HepG2 (cell line): ENCODE measurements around the gene HES2. TPM values are rescaled to one million over a fixed set of nuclear protein-coding genes. Genes with fewer than 3 reads are reported as not detected.

Source experiments
- ATAC-seq: fragments of 200-7000 bp; cut with Tn5 transposase; 3 replicates; pipeline ENCODE4 v1.9.1; 2020; ENCODE audit warnings: mild to moderate bottlenecking, moderate library complexity
- BruUV-seq: library from RNA; stranded (reverse); fragments of 400-500 nt; replicated peaks from 2 replicates; lab custom pipeline; 2021; lab: Mats Ljungman, UMichigan
- CTCF ChIA-PET: fragments of 300-600 bp; formaldehyde crosslinking; extraction: SDS; loops from one replicate; lab custom pipeline; 2021; ENCODE audit warnings: low total read pairs, inconsistent platforms, low intra/inter-chr PET ratio; lab: Yijun Ruan, JAX
- POLR2A ChIA-PET: fragments of 350-600 bp; sonication (Branson Sonifier 250); formaldehyde crosslinking; loops from one replicate; lab custom pipeline; 2020; ENCODE audit warnings: antibody characterized with exemption, inconsistent platforms; lab: Yijun Ruan, JAX
- DNase-seq: peaks from one replicate; pipeline ENCODE4 v3.0.0-alpha.2; 2015; ENCODE audit warnings: low spot score
- FAIRE-seq: peaks from 3 replicates; lab custom pipeline; 2011; peaks lifted over from hg19 to GRCh38; lab: Jason Lieb, UNC
- H2AFZ ChIP-seq: one replicate; pipeline ENCODE4 v1.6.1; 2011; ENCODE audit warnings: low read length, inconsistent platforms
- H3K27ac ChIP-seq: fragments of 300-600 bp; 3 replicates; pipeline ENCODE4 v1.8.0; 2011; ENCODE audit warnings: mixed run types, mild to moderate bottlenecking, mixed read lengths, low read length, inconsistent platforms; ENCODE audit not compliant: insufficient read depth; ENCODE audit errors: extremely low read length
- H3K27me3 ChIP-seq, 2 experiments: fragments of 200-600 bp in 1 of 2; 2 replicates in 1 of 2; 3 replicates in 1 of 2; pipeline versions ENCODE4 v1.6.0 to v1.8.0; 2011; ENCODE audit warnings: low read length in 2 of 2, mild to moderate bottlenecking in 2 of 2, moderate library complexity in 2 of 2, inconsistent platforms in 1 of 2; ENCODE audit not compliant: insufficient read depth in 2 of 2, control insufficient read depth in 1 of 2
- H3K36me3 ChIP-seq, 2 experiments: fragments of 200-600 bp in 1 of 2; replicated peaks in 1 of 2; 2 replicates in 1 of 2; 3 replicates in 1 of 2; pipeline versions ENCODE4 v1.5.1 to v1.8.0; 2011; ENCODE audit warnings: low read length in 2 of 2, inconsistent platforms in 1 of 2; ENCODE audit not compliant: insufficient read depth in 2 of 2, control insufficient read depth in 1 of 2
- H3K4me1 ChIP-seq: 2 replicates; pipeline ENCODE4 v1.5.1; 2012; ENCODE audit warnings: low read length, inconsistent platforms; ENCODE audit not compliant: insufficient read depth
- H3K4me2 ChIP-seq: 2 replicates; pipeline ENCODE4 v1.6.0; 2011; ENCODE audit warnings: low read depth, low read length, inconsistent platforms
- H3K4me3 ChIP-seq, 3 experiments: fragments of 200-600 bp in 1 of 3; sonication (generic), shearing (Covaris generic) in 1 of 3; replicated peaks in 1 of 3; 2 replicates each; pipeline ENCODE4 v1.5.1; 2011 to 2016; ENCODE audit warnings: low read length in 3 of 3, inconsistent platforms in 2 of 3, low read depth in 2 of 3, mild to moderate bottlenecking in 2 of 3, control low read depth in 1 of 3, mixed read lengths in 1 of 3; ENCODE audit not compliant: insufficient read depth in 1 of 3
- H3K79me2 ChIP-seq: one replicate; pipeline ENCODE4 v1.6.1; 2011; ENCODE audit warnings: low read length, inconsistent platforms; ENCODE audit not compliant: insufficient read depth
- H3K9ac ChIP-seq: 2 replicates; pipeline ENCODE4 v1.6.0; 2011; ENCODE audit warnings: mild to moderate bottlenecking, low read depth, low read length, inconsistent platforms; ENCODE audit not compliant: insufficient read depth
- H3K9me3 ChIP-seq: 2 replicates; pipeline ENCODE4 v1.5.1; 2012; ENCODE audit warnings: mild to moderate bottlenecking, low read length
- H4K20me1 ChIP-seq: 2 replicates; pipeline ENCODE4 v1.6.0; 2011; ENCODE audit warnings: inconsistent platforms, mild to moderate bottlenecking, low read length, moderate library complexity; ENCODE audit not compliant: insufficient read depth
- ARID5B ChIP-seq: IDR thresholded peaks from 2 replicates; pipeline ENCODE4 v1.4.0; 2020; ENCODE audit warnings: mild to moderate bottlenecking, missing genetic modification reagents
- ATF1 ChIP-seq: IDR thresholded peaks from 2 replicates; pipeline ENCODE4 v1.6.1; 2016; ENCODE audit warnings: mild to moderate bottlenecking, control low read depth
- BRD4 ChIP-seq: sonication (generic); formaldehyde crosslinking; IDR thresholded peaks from 2 replicates; pipeline ENCODE4 v1.4.0; 2020; ENCODE audit warnings: missing genetic modification reagents
- CC2D1A ChIP-seq: sonication (generic); formaldehyde crosslinking; IDR thresholded peaks from 2 replicates; pipeline ENCODE4 v1.8.1; 2023; ENCODE audit warnings: mild to moderate bottlenecking, missing genetic modification reagents
- EP300 ChIP-seq, 3 experiments: sonication (generic) in 1 of 3; formaldehyde crosslinking in 1 of 3; IDR thresholded peaks; 2 replicates each; pipeline versions ENCODE4 v1.5.1 to v1.6.1; 2011 to 2020; ENCODE audit warnings: low read depth in 2 of 3, low read length in 2 of 3, borderline replicate concordance in 1 of 3, improper control_type of control experiment in 1 of 3, mild to moderate bottlenecking in 1 of 3, missing genetic modification reagents in 1 of 3, moderate library complexity in 1 of 3
- HIVEP1 ChIP-seq: sonication (generic); formaldehyde crosslinking; IDR thresholded peaks from 2 replicates; pipeline ENCODE4 v1.4.0; 2020; ENCODE audit warnings: mild to moderate bottlenecking, missing genetic modification reagents
- KAT7 ChIP-seq: IDR thresholded peaks from 2 replicates; pipeline ENCODE4 v1.6.1; 2018; ENCODE audit warnings: borderline replicate concordance, missing compliant biosample characterization
- NCOA2 ChIP-seq: sonication (generic); formaldehyde crosslinking; IDR thresholded peaks from 2 replicates; pipeline ENCODE4 v1.8.0; 2022; ENCODE audit warnings: inconsistent platforms
- RORA ChIP-seq: sonication (generic); formaldehyde crosslinking; IDR thresholded peaks from 2 replicates; pipeline ENCODE4 v1.5.0; 2020; ENCODE audit warnings: mild to moderate bottlenecking, missing genetic modification reagents, moderate library complexity
- TCF12 ChIP-seq, 2 experiments: fragments of 450-650 bp in 1 of 2; sonication (generic) in 1 of 2; formaldehyde crosslinking in 1 of 2; IDR thresholded peaks; 2 replicates each; pipeline versions ENCODE4 v1.6.1 to v1.8.0; 2017 to 2022; ENCODE audit warnings: antibody characterized with exemption in 1 of 2, mild to moderate bottlenecking in 1 of 2, missing genetic modification reagents in 1 of 2, moderate library complexity in 1 of 2
- TSC22D2 ChIP-seq: sonication (generic); formaldehyde crosslinking; IDR thresholded peaks from 2 replicates; pipeline ENCODE4 v1.5.1; 2020; ENCODE audit warnings: missing genetic modification reagents, mild to moderate bottlenecking, borderline replicate concordance
- ZFP62 ChIP-seq: sonication (generic); formaldehyde crosslinking; IDR thresholded peaks from 2 replicates; pipeline ENCODE4 v1.4.0; 2020; ENCODE audit warnings: missing genetic modification reagents
- ZNF281 ChIP-seq: sonication (generic); formaldehyde crosslinking; IDR thresholded peaks from 2 replicates; pipeline ENCODE4 v1.4.0; 2020; ENCODE audit warnings: missing genetic modification reagents, borderline replicate concordance
- ZNF468 ChIP-seq: sonication (generic); formaldehyde crosslinking; IDR thresholded peaks from 2 replicates; pipeline ENCODE4 v1.8.0; 2022; ENCODE audit warnings: mild to moderate bottlenecking, moderate library complexity, missing genetic modification reagents
- ZNF816 ChIP-seq: sonication (generic); formaldehyde crosslinking; IDR thresholded peaks from 2 replicates; pipeline ENCODE4 v1.8.0; 2022; ENCODE audit warnings: missing genetic modification reagents, mild to moderate bottlenecking, borderline replicate concordance
- ZSCAN22 ChIP-seq: sonication (generic); formaldehyde crosslinking; IDR thresholded peaks from 2 replicates; pipeline ENCODE4 v1.4.0; 2020; ENCODE audit warnings: mild to moderate bottlenecking, missing genetic modification reagents
- ZSCAN5A ChIP-seq: sonication (generic); formaldehyde crosslinking; IDR thresholded peaks from 2 replicates; pipeline ENCODE4 v1.8.0; 2022; ENCODE audit warnings: mild to moderate bottlenecking, missing genetic modification reagents, borderline replicate concordance
- WGBS: methylation state at CpG from one replicate; pipeline ENCODE4 v1.1.6; 2017; ENCODE audit warnings: low lambda C conversion rate; 5-methylcytosine and 5-hydroxymethylcytosine counted together
- in situ Hi-C: cut with HindIII; loops from 2 replicates; pipeline ENCODE4 v1.10.0; 2017; ENCODE audit warnings: low pct_unique_long_range_greater_than_20kb; ENCODE audit not compliant: extremely low pct_ligation_motif_present
- intact Hi-C: fragments of 100-400 bp; cut with micrococcal nuclease; formaldehyde crosslinking; loops from one replicate; pipeline ENCODE4 v1.10.0; 2022; ENCODE audit not compliant: unreplicated experiment
- polyA plus RNA-seq, 8 experiments: library from polyadenylated mRNA; depleted of rRNA in 3 of 8; stranded (reverse) in 7 of 8; unstranded in 1 of 8; fragments of >200 nt; fragmentation: Illumina TruSeq in 4 of 8; extraction: Trizol in 4 of 8; gene quantifications; 2 replicates each; pipeline versions ENCODE4 v1.2.1 to v1.2.3, GENCODE V29; 2011 to 2016; ENCODE audit warnings: low read depth in 4 of 8, missing spikeins in 1 of 8, mixed read lengths in 1 of 8; ENCODE audit not compliant: insufficient read depth in 1 of 8
- total RNA-seq, 5 experiments: library from RNA; depleted of rRNA; stranded (reverse); fragments of >200 nt; fragmentation: Illumina TruSeq; extraction: Trizol; gene quantifications; 2 replicates each; pipeline ENCODE4 v1.2.3, GENCODE V29; 2016; ENCODE audit warnings: low read depth in 1 of 5

The HES2 gene
- total and polyA plus RNA-seq, 2 of the 13 experiments (the other 11 are each of a cell fraction or from before 2014, with no cell fraction given): 0.11 to 0.17 TPM

GRCh38 chr1:6412896-6413295 lies 6.8 kb downstream of the HES2 start:
- Histone ChIP-seq H4K20me1 (no peaks in the 10 kb centered on the region), H3K4me1 (peaks cover 56% of the 10 kb centered on the region), H3K27ac (no peak overlapping the region), H3K4me3 (no peak overlapping the region), H2AFZ (no peak overlapping the region), H3K9ac (no peak overlapping the region), H3K27me3 (peaks cover 8 to 45% of the 10 kb centered on the region in 2 experiments), H3K9me3 (no peaks in the 10 kb centered on the region), H3K4me2 (peak overlapping the region; percentile 1; the same call in 1 of the 2 replicates), H3K79me2 (no peaks in the 10 kb centered on the region), H3K36me3 (no peaks in the 10 kb centered on the region)
- peak; percentile 55 for FAIRE-seq
- ChIA-PET POLR2A (interaction anchor here (1.2 kb wide), 1 partner anchor 21 kb away, joined by 4 read pairs; no protein-coding TSS in a partner anchor), CTCF (no interaction called here)
- intact Hi-C loops: no loop called here
- peak; percentile 77 for DNase-seq
- peak; percentile 55 for ATAC-seq
- no TSS peak for BruUV-seq
- in situ Hi-C loops: loop anchor here (10.0 kb wide), 1 partner anchor 168 kb away; the partner anchor contains the start of gene HES3
- under 1% methylated on average over 6 of the region's 6 CpGs for WGBS
- TF ChIP-seq ZSCAN5A (CRISPR knock-in tag) (no peak), TCF12 (IDR thresholded peaks at IDR 0.05) (no peak), TCF12 (CRISPR knock-in tag; IDR thresholded peaks at IDR 0.05) (no peak), ATF1 (CRISPR knock-in tag) (no peak), TSC22D2 (no peak), ZNF281 (CRISPR knock-in tag) (no peak), ARID5B (peak; percentile 79), ZNF468 (CRISPR knock-in tag) (no peak), BRD4 (CRISPR knock-in tag) (no peak), KAT7 (CRISPR knock-in tag) (no peak), ZNF816 (CRISPR knock-in tag) (no peak), NCOA2 (CRISPR knock-in tag) (0 out of 2 replicates have a peak, but pooled peaks have one; percentile 25), CC2D1A (CRISPR knock-in tag) (no peak), HIVEP1 (CRISPR knock-in tag) (no peak), RORA (CRISPR knock-in tag) (no peak), EP300 (IDR thresholded peaks at IDR 0.05; ENCODE audit: low read depth in 2 of 2, low read length in 2 of 2) (no peak), EP300 (CRISPR knock-in tag; IDR thresholded peaks at IDR 0.05; ENCODE audit: borderline replicate concordance) (no peak), ZSCAN22 (CRISPR knock-in tag) (no peak), ZFP62 (CRISPR knock-in tag) (no peak)
